ENCODE measurements around the gene CEP162. TPM values are rescaled to one million over a fixed set of nuclear protein-coding genes. Genes with fewer than 3 reads are reported as not detected.
"Not testable (repeated sequence)": the region's sequence is repeated elsewhere in the genome, so short reads cannot be mapped to it uniquely, and the experiment has no call there.

Gene CEP162, protein sequence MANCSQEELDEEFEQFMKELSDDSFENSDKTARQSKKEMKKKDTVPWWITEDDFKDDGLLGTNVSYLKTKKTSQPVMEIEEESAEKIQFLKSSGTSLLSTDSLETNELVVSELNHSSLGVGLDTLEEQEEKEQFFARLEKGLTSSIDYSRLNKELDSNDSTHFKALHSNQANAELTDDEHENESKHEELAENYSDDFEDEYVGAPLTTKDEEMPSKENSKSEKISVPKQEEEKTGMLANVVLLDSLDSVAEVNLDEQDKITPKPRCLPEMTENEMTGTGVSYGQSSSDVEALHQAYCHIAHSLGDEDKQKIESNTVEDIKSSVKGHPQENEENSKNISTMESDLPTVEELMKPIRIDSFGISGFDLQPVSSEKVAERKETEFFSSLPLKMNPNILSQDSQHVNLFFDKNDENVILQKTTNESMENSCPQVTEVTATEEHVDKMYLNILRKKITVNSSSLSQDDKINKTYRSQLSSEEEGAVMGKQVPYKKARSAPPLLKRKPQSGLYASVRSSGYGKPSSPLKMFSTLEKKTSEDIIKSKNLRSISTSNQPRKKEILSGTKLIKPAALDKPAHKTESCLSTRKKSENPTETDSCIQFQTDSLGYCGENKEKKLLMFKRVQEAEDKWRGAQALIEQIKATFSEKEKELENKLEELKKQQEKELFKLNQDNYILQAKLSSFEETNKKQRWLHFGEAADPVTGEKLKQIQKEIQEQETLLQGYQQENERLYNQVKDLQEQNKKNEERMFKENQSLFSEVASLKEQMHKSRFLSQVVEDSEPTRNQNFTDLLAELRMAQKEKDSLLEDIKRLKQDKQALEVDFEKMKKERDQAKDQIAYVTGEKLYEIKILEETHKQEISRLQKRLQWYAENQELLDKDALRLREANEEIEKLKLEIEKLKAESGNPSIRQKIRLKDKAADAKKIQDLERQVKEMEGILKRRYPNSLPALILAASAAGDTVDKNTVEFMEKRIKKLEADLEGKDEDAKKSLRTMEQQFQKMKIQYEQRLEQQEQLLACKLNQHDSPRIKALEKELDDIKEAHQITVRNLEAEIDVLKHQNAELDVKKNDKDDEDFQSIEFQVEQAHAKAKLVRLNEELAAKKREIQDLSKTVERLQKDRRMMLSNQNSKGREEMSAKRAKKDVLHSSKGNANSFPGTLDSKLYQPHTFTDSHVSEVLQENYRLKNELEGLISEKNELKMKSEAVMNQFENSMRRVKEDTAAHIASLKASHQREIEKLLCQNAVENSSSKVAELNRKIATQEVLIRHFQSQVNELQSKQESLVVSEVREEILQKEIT (N-terminal part only)
- 10 to 100 TPM; 15.9 to 25.0 (median 19.8) TPM for polyA plus RNA-seq (ENCODE audit: insufficient read length in 4 of 4)

DNA sequence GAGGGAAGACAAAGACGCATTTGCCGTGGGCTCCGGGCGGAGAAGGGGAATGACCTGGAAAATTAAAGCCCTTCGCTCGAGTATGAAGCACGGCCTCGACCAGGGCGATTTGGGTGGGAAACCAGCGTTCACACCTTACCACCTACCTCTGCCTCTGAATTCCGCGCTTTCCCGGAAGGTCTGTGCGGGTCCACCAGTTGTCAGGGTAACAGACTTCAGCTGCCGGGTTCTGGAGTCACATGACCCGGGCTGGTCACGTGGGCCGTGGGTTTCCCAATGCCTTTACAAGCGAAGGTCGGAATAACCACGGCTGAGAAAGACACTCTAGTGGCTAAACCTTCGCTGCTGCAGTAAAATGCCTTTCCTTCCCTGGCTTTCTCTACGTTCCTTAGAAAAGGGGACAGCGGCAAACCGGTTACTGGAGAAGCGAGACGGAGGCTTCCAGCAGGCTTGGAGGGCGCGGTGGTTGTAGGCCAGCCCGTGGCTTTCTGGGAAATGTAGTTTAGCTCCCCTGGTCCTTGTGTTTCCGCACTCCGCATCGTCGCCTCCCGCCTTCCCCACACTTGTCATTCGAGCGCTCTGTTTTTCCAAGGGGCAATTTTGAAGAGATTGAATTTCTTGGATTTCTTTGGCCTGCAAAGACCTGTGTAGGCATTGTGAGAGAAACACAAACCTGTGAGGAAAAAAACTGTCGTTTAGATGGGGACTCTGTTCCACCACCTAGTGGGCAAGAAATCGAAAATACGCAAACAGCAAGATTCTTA, at the start of gene CEP162:
Gene CEP162 (minus strand): TSS at position 210 of the 764 bp plus-strand sequence. CDS start 1,250 bp downstream, outside the sequence.
- peak; percentile 88 to 98 (median 91) for DNase-seq (ENCODE audit: low read depth in 4 of 4, low spot score in 2 of 4)

- DNase-seq (ENCODE audit: low read depth in 4 of 4, low spot score in 2 of 4) = no peak
Observed at GRCh38 chr6:84274856-84275255, 47.4 kb upstream of the CEP162 start.

- no peak for DNase-seq (ENCODE audit: low read depth in 4 of 4, low spot score in 2 of 4)
Observed at GRCh38 chr6:84273048-84273809, 45.8 kb upstream of the CEP162 start.

- no peak for DNase-seq (ENCODE audit: low read depth in 4 of 4, low spot score in 2 of 4)
Observed at GRCh38 chr6:84272298-84272697, 44.9 kb upstream of the CEP162 start.

GRCh38 chr6:84271061-84271716, 43.7 kb upstream of the CEP162 start:
- DNase-seq (ENCODE audit: low read depth in 4 of 4, low spot score in 2 of 4) = no peak

GRCh38 chr6:84269947-84270733, 42.7 kb upstream of the CEP162 start:
- DNase-seq (ENCODE audit: low read depth in 4 of 4, low spot score in 2 of 4) = no peak

GRCh38 chr6:84268781-84269180, 41.3 kb upstream of the CEP162 start:
- no peak for DNase-seq (ENCODE audit: low read depth in 4 of 4, low spot score in 2 of 4)

- no peak for DNase-seq (ENCODE audit: low read depth in 4 of 4, low spot score in 2 of 4)
Observed at GRCh38 chr6:84263557-84263956, 36.1 kb upstream of the CEP162 start.

GRCh38 chr6:84260926-84261325, 33.5 kb upstream of the CEP162 start:
- DNase-seq (ENCODE audit: low read depth in 4 of 4, low spot score in 2 of 4) = no peak

GRCh38 chr6:84260196-84260595, 32.8 kb upstream of the CEP162 start:
- DNase-seq (ENCODE audit: low read depth in 4 of 4, low spot score in 2 of 4) = no peak

- no peak for DNase-seq (ENCODE audit: low read depth in 4 of 4, low spot score in 2 of 4)
Observed at GRCh38 chr6:84258866-84259265, 31.4 kb upstream of the CEP162 start.

- no peak for DNase-seq (ENCODE audit: low read depth in 4 of 4, low spot score in 2 of 4)
Observed at GRCh38 chr6:84258268-84258667, 30.8 kb upstream of the CEP162 start.

DNA sequence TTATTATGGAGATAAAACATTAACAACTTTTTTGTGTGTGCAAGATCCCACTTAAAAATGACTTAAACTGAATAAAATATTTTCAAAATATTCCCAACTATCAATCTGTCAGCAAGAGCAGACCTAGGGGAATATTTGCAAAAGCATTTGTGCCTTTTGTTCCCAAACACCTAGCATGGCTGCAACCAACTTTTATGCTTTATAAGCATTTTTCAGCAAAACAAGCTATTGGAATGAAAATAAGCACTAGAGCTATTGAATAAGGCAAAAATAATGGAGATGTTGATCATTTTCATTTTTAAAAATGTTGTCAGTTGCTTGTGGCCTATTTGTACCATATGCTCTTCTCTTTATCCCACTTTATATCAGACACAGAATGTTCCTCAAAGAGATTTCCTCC, 28.2 kb upstream of the CEP162 start:
- no peak for DNase-seq (ENCODE audit: low read depth in 4 of 4, low spot score in 2 of 4)

DNA sequence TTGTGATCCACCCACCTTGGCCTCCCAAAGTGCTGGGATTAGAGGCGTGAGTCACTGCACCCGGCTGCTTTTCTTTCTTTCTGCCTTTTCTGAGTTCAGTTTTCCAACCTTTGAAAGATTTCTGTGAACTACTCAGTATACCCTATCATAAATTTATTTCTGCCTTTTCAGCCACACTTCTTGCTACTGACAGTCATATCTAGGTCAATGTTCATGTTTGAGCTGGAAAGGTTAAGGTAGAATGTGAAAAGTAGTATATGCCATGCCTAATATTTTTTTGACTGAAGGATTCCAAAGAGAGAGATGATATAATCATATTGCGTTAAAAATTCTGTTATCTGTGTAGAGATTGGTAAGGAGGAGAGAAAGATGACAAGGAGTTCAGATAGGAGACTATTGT, 25.9 kb upstream of the CEP162 start:
- no peak for DNase-seq (ENCODE audit: low read depth in 4 of 4, low spot score in 2 of 4)

DNA sequence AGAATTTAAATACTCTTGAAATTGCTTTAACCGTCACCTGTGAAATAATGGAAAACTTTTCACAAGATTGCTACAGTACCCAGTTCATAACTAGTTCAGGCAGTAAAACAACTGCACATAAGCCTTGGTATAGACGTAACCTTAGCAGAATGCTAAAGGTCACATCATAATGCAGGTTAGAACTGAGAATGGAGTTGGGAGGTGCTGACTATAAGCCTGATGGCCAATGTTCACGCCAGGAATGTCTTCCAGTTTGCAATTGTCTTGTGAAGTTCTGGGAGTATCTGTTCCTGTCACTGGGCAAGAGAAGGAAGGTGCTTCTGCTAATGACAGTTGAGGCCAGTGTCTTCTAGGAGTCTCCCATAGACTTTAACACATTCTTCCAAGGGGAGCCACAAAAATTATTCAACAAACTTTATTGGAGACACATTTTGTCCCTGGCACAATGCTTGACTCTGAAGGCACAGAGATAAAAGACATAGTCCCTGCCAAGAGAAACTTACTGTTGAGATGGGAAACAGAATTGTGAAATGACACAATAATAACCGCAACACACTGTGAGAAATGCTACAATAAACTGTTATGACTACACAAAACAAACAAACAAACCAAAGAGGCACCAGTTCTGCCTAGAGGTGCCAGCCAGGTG, 24.6 kb upstream of the CEP162 start:
- no peak for DNase-seq (ENCODE audit: low read depth in 4 of 4, low spot score in 2 of 4)

DNA sequence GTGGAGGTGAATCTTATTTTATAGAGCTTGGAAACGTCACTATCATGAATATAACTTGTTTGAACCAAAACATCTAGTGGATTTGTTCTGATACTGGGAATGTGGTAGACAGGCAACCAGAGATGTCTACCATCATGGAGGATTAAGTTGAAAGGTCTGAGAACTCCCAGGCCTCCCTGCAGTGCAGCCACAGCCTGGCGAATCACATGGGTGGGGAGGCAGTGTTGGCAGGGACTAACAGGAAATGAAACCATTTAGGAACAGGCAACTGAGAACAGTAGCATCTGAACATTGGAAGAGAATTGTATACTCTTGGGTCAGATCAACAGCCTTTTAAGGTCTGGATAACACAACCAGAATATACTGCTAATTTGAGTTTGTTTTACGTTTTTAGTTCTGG, 22.3 kb upstream of the CEP162 start:
- DNase-seq (ENCODE audit: low read depth in 4 of 4, low spot score in 2 of 4) = no peak

- not testable (repeated sequence) for DNase-seq (ENCODE audit: low read depth in 4 of 4, low spot score in 2 of 4)
Observed at GRCh38 chr6:84244416-84245081, 17.1 kb upstream of the CEP162 start.

Data from left renal cortex interstitium (tissue), 4 donors.